Keratinocyte (primary cell): Measurements from ENCODE around the gene OR2T2.
"Not testable (repeated sequence)": the region's sequence is repeated elsewhere in the genome, so short reads cannot be mapped to it uniquely, and the experiment has no call there.

Source experiments
- EZH2 ChIP-seq: IDR thresholded peaks from one replicate; pipeline ENCODE4 v1.6.1; 2012; ENCODE audit warnings: inconsistent platforms, mild to moderate bottlenecking, low read length, moderate library complexity
- TF ChIP-seq, protein P1 (sequence below), 3 experiments: IDR thresholded peaks in 1 of 3; conservative IDR thresholded peaks in 1 of 3; optimal IDR thresholded peaks in 1 of 3; 2 replicates in 2 of 3; 3 replicates in 1 of 3; pipeline versions ENCODE3 to v1.5.1; 2011; ENCODE audit warnings: low read length in 3 of 3, mild to moderate bottlenecking in 3 of 3, moderate library complexity in 2 of 3, control low read depth in 1 of 3, inconsistent platforms in 1 of 3; ENCODE audit not compliant: insufficient read depth in 2 of 3; ENCODE audit errors: extremely low read depth in 1 of 3

DNA sequence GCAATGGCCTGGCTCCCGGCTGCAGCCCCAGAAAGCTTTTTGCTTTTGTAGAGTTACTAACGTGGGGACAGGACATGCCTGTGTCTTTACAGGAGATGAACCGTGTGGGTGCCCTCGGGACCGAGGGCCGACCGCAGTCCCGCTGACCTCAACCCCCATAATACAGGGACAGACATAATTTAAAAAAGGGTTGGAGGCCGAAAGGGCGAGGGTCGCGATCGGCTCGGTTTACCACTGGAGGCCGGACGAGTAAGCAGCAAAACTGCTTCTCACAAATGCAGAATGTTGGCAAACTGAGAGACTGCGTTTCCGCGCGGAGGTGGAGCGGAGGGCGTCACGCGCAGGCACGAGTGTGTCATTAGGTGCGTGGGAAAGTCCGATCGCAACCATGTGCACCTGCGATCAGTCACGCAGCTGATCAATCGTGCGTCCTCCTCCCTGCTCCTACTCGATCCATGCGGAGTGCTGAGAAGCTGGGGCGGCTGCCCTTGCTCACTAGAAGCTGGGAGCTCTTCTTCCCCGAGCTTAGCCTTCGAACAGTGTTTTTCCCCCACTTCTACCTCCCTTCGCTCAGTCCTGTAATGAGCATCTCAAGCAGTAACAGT, 11.5 kb upstream of the OR2T2 start:
- TF ChIP-seq, protein P1, sequence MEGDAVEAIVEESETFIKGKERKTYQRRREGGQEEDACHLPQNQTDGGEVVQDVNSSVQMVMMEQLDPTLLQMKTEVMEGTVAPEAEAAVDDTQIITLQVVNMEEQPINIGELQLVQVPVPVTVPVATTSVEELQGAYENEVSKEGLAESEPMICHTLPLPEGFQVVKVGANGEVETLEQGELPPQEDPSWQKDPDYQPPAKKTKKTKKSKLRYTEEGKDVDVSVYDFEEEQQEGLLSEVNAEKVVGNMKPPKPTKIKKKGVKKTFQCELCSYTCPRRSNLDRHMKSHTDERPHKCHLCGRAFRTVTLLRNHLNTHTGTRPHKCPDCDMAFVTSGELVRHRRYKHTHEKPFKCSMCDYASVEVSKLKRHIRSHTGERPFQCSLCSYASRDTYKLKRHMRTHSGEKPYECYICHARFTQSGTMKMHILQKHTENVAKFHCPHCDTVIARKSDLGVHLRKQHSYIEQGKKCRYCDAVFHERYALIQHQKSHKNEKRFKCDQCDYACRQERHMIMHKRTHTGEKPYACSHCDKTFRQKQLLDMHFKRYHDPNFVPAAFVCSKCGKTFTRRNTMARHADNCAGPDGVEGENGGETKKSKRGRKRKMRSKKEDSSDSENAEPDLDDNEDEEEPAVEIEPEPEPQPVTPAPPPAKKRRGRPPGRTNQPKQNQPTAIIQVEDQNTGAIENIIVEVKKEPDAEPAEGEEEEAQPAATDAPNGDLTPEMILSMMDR (optimal IDR thresholded peaks at IDR 0.05 in 1 of 3, IDR thresholded peaks at IDR 0.05 in 1 of 3, conservative IDR thresholded peaks at IDR 0.05 in 1 of 3; ENCODE audit: extremely low read depth in 1 of 3, insufficient read depth in 2 of 3, low read length in 3 of 3): not testable (repeated sequence)
- TF ChIP-seq EZH2: not testable (repeated sequence)
